ENCODE results near the gene OTUD3.

OTUD3 gene

DNA sequence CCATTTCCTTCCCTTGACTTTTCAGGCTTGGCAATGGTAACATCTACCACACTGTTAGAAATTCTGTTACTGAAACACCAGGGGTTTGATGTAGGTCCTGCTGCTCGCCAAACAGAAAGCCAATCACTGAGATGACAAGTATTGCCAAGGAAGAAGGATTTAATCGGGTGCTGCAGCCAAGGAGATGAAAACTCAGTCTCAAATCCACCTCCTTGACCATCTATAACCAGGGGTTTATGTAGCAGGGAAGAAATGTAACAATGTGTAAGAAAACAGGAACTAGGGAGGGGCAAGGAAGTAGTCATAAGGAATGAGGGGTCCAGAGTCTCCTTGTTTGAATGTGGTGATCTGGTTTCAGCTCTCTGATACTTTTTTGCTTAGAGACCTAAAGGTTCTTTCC, 71.9 kb downstream of the OTUD3 start:
- DNase-seq (ENCODE audit: low read depth) = no peak

DNA sequence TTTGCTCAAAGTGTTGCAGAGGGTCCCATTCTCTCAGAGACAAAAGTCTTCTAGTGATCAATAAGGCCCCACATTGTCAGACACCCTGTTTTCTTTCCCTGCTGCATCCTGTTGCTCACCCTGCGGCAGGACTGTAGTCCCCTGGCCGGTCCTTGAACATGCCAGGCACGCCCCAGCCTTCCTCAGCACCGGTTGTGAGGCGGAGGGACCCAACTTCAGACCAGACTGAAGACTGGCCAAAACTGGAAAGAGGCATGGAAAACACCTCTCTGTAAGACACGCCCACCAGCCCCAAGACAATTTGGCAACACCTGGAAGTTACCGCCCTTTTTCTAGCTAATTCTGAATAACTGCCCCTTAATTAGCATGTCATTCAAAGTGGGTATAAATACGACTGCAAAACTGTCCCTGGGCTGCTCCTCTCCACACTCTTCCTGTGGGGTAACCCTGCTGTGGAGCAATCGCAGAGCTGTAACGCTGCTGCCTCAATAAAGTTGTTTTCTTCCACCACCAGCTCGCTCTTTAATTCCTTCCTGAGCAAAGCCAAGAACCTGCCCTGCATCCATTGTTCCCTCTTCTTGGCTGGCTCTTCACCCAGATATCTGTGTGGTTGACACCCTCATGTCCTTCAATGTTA, 73.5 kb downstream of the OTUD3 start:
- DNase-seq (ENCODE audit: low read depth) = no peak

DNA sequence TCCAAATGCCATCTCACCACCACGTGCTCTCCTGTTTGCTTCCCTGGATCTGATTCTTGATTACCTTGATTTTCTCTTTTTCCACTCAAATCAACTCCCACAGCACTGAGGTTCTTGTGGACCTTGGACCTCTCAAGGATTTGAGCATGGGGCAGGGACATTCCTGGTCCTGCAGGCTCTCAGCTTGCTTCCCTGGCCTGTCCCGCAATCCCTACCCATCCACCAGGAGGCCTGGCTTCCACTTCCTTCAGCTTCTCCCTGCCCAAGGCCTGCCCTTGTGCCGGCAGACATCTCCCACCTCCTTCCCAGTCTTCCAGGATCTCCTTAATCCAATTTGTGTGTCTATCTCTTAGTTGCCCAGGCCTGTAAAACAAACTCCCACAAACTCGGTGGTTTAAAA, 75.6 kb downstream of the OTUD3 start:
- DNase-seq (ENCODE audit: low read depth) = no peak

DNA sequence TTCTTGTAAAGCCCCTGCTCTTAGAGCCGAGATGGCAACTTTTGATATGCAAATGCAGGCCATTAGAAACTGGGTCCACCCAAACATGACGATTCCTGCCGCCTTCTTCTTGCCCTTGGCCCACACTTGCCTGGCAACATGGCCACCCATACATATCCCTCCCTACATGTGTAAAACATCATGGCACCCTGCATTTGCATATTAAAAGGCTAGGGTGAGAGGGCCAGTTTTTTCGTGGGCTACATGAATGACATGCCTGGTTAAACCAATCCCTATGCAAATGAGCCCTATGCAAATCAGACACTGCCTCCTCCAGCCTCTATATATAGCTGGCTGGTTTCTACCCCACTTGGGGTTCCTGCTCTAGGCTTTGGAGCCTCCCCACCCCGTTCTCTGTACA, 78.4 kb downstream of the OTUD3 start:
- DNase-seq (ENCODE audit: low read depth) = no peak

Measured in activated gamma-delta T cell treated with anti-CD3 and anti-CD28 coated beads, Interleukin-2, amount 50 U/mL, for 16 hours (primary cell).